Mononuclear cell (primary cell): ENCODE measurements around the gene YPEL2. TPM values are rescaled to one million over a fixed set of nuclear protein-coding genes. Genes with fewer than 3 reads are reported as not detected.
"Not testable (repeated sequence)": the region's sequence is repeated elsewhere in the genome, so short reads cannot be mapped to it uniquely, and the experiment has no call there.

Experiments used
- H3K27me3 ChIP-seq: 2 replicates; pipeline ENCODE4 v1.6.0; 2011; ENCODE audit warnings: low read length, control low read depth; ENCODE audit not compliant: insufficient read depth
- H3K4me1 ChIP-seq: 2 replicates; pipeline ENCODE4 v1.5.1; 2011; ENCODE audit warnings: mild to moderate bottlenecking, low read length, control low read depth; ENCODE audit not compliant: insufficient read depth
- H3K4me3 ChIP-seq: 2 replicates; pipeline ENCODE4 v1.5.1; 2011; ENCODE audit warnings: mild to moderate bottlenecking, low read length, moderate library complexity
- H3K9me3 ChIP-seq: 2 replicates; pipeline ENCODE4 v1.5.1; 2011; ENCODE audit warnings: low read depth, mild to moderate bottlenecking, control low read depth, low read length
- total RNA-seq: library from RNA; depleted of rRNA; stranded (reverse); fragments of >200 nt; gene quantifications from one replicate; pipeline ENCODE4 v1.2.3, GENCODE V29; 2012

The YPEL2 gene
- total RNA-seq, 1 donor = 70.9 TPM

GRCh38 chr17:59396134-59396826, 64.8 kb downstream of the YPEL2 start:
- no peaks in the 10 kb centered on the region for H3K4me1 ChIP-seq
- no peaks in the 10 kb centered on the region for H3K27me3 ChIP-seq
- H3K4me3 ChIP-seq = no peak overlapping the region
- no peaks in the 10 kb centered on the region for H3K9me3 ChIP-seq

GRCh38 chr17:59397316-59398073, 66.0 kb downstream of the YPEL2 start:
- H3K4me3 ChIP-seq = no peak overlapping the region
- H3K9me3 ChIP-seq = no peaks in the 10 kb centered on the region
- H3K4me1 ChIP-seq = no peaks in the 10 kb centered on the region
- H3K27me3 ChIP-seq = no peaks in the 10 kb centered on the region

- H3K9me3 ChIP-seq = no peaks in the 10 kb centered on the region
- H3K4me1 ChIP-seq = no peaks in the 10 kb centered on the region
- H3K27me3 ChIP-seq = no peaks in the 10 kb centered on the region
- no peak overlapping the region for H3K4me3 ChIP-seq
Measured at GRCh38 chr17:59399914-59400313, 68.5 kb downstream of the YPEL2 start.

GRCh38 chr17:59400858-59401257, 69.4 kb downstream of the YPEL2 start:
- H3K4me1 ChIP-seq = no peaks in the 10 kb centered on the region
- H3K9me3 ChIP-seq = no peaks in the 10 kb centered on the region
- H3K27me3 ChIP-seq = no peaks in the 10 kb centered on the region
- no peak overlapping the region for H3K4me3 ChIP-seq

- Histone ChIP-seq H3K4me1 (no peaks in the 10 kb centered on the region), H3K4me3 (no peak overlapping the region), H3K27me3 (no peaks in the 10 kb centered on the region), H3K9me3 (no peaks in the 10 kb centered on the region)
Measured at GRCh38 chr17:59401274-59401673, 69.8 kb downstream of the YPEL2 start.

GRCh38 chr17:59401725-59402124, 70.3 kb downstream of the YPEL2 start:
- Histone ChIP-seq H3K4me1 (no peaks in the 10 kb centered on the region), H3K4me3 (no peak overlapping the region), H3K9me3 (no peaks in the 10 kb centered on the region), H3K27me3 (no peaks in the 10 kb centered on the region)

- Histone ChIP-seq H3K9me3 (no peaks in the 10 kb centered on the region), H3K27me3 (no peaks in the 10 kb centered on the region), H3K4me3 (no peak overlapping the region), H3K4me1 (no peaks in the 10 kb centered on the region)
Measured at GRCh38 chr17:59402760-59403159, 71.3 kb downstream of the YPEL2 start.

- H3K27me3 ChIP-seq = no peaks in the 10 kb centered on the region
- no peaks in the 10 kb centered on the region for H3K9me3 ChIP-seq
- no peak overlapping the region for H3K4me3 ChIP-seq
- H3K4me1 ChIP-seq = no peaks in the 10 kb centered on the region
Measured at GRCh38 chr17:59404471-59404870, 73.0 kb downstream of the YPEL2 start.

- no peaks in the 10 kb centered on the region for H3K9me3 ChIP-seq
- H3K4me3 ChIP-seq = no peak overlapping the region
- no peaks in the 10 kb centered on the region for H3K27me3 ChIP-seq
- no peaks in the 10 kb centered on the region for H3K4me1 ChIP-seq
Measured at GRCh38 chr17:59405944-59406705, 74.7 kb downstream of the YPEL2 start.

GRCh38 chr17:59406808-59407381, 75.4 kb downstream of the YPEL2 start:
- Histone ChIP-seq H3K27me3 (no peaks in the 10 kb centered on the region), H3K9me3 (no peaks in the 10 kb centered on the region), H3K4me3 (no peak overlapping the region), H3K4me1 (no peaks in the 10 kb centered on the region)

GRCh38 chr17:59409336-59410048, 78.0 kb downstream of the YPEL2 start:
- peaks cover 9% of the 10 kb centered on the region for H3K4me1 ChIP-seq
- H3K27me3 ChIP-seq = no peaks in the 10 kb centered on the region
- no peaks in the 10 kb centered on the region for H3K9me3 ChIP-seq
- H3K4me3 ChIP-seq = no peak overlapping the region

GRCh38 chr17:59410049-59410437, 78.6 kb downstream of the YPEL2 start:
- Histone ChIP-seq H3K9me3 (no peaks in the 10 kb centered on the region), H3K27me3 (no peaks in the 10 kb centered on the region), H3K4me3 (no peak overlapping the region), H3K4me1 (peaks cover 11% of the 10 kb centered on the region)

- not testable (repeated sequence) for H3K4me3 ChIP-seq, H3K9me3 ChIP-seq, H3K27me3 ChIP-seq
- H3K4me1 ChIP-seq = peaks cover 19% of the 10 kb centered on the region
Measured at GRCh38 chr17:59412431-59412830, 81.0 kb downstream of the YPEL2 start.

GRCh38 chr17:59413014-59413766, 81.7 kb downstream of the YPEL2 start:
- peaks cover 19% of the 10 kb centered on the region for H3K4me1 ChIP-seq
- H3K9me3 ChIP-seq = no peaks in the 10 kb centered on the region
- H3K27me3 ChIP-seq = no peaks in the 10 kb centered on the region
- H3K4me3 ChIP-seq = no peak overlapping the region
